Tibial nerve (tissue), 4 donors: ENCODE data around the gene XIST.

Source experiments
- CTCF ChIP-seq, 5 experiments: fragments of 200-600 bp in 3 of 5; fragments of 450-650 bp in 2 of 5; sonication (generic) in 3 of 5; IDR thresholded peaks; one replicate each; pipeline ENCODE4 v1.5.1; 2016 to 2019; ENCODE audit warnings: antibody characterized with exemption in 5 of 5, mild to moderate bottlenecking in 3 of 5, moderate library complexity in 2 of 5
- EP300 ChIP-seq, 2 donors: sonication (generic); formaldehyde crosslinking; IDR thresholded peaks; one replicate each; pipeline ENCODE4 v1.6.1; 2017; ENCODE audit warnings: antibody characterized with exemption in 2 of 2, mild to moderate bottlenecking in 1 of 2
- POLR2A ChIP-seq, 2 donors: fragments of 450-650 bp; IDR thresholded peaks; one replicate each; pipeline ENCODE4 v1.6.1; 2017; ENCODE audit warnings: antibody characterized with exemption in 2 of 2, mild to moderate bottlenecking in 2 of 2, moderate library complexity in 2 of 2

GRCh38 chrX:73830489-73831414 is 21.8 kb downstream of the XIST start:
- TF ChIP-seq CTCF (IDR thresholded peaks at IDR 0.05) (no peak), EP300 (IDR thresholded peaks at IDR 0.05) (no peak), POLR2A (IDR thresholded peaks at IDR 0.05) (no peak)
